ENCODE results near the gene ISY1.
"Not testable (repeated sequence)": the region's sequence is repeated elsewhere in the genome, so short reads cannot be mapped to it uniquely, and the experiment has no call there.

The ISY1 gene

DNA sequence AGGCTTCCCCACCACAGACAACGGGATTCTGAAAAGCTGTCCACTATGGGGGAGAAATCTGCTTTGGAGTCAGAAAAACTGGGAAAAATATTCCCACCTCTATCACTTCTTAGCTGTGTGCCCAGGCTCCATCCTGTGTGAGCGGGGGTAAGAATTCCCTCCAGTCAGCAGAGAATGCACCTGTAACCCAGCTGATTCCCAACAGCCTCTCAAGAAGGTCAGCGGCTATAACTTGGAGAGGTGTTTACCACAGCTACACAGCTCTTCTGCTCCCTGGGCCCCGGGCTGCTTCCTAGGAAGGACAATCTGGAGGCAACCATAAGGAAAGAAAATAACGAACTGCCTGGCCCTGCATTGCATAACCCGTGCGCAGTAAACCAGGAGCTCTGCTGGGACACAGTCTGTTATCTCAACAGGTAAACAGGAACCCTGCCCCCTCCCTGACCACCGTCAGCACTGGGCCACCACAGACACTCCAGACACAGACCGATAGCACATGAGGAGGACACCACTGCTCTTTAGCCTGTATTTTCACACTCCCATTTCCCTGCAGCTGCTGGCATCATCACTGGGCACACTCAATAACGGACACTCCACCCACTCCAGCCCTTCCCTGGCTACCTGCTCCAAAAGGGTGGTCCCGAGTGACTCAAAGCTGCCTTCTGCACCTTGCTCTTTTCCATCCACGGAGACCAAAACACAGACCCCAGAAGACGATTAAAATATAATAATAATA lies 41.3 kb downstream of the ISY1 start:
- DNase-seq = no peak

DNA sequence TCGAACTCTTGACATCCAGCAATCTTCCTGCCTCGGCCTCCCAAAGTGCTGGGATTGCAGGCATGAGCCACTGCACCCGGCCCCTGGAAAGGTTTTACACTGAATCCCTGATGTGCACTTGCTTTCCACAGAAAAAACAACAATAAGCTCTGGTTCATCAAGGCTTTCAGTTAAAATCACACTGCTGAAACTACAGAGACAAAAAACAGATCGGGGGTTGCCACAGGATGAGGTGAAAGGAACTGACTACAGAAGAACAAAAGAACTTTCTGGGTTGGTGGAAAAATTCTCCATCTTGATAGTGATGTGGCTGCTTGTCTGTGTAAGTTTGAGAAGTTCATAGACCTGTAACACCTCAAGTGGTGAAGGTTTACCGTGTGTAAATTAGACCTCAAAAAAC lies 42.1 kb downstream of the ISY1 start:
- DNase-seq = no peak

DNA sequence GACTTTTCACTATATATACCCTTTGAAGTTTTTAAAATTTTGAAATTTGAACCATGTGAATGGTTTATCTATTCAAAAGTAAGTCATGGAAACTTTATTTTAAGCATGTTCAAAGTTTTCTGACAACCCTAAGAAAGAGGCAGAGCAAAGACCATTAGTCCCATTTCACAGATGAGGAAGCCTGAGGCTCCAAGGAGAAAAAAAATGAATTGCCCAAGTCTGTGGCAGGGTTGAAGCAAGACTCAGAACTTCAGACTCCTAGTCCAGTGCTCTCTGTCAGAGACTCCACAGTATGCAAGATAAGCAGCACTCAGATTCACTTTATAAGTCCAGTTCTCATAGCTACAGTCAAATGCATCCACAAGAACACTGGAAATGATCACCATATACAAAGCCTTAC lies 43.7 kb downstream of the ISY1 start:
- no peak for DNase-seq

DNA sequence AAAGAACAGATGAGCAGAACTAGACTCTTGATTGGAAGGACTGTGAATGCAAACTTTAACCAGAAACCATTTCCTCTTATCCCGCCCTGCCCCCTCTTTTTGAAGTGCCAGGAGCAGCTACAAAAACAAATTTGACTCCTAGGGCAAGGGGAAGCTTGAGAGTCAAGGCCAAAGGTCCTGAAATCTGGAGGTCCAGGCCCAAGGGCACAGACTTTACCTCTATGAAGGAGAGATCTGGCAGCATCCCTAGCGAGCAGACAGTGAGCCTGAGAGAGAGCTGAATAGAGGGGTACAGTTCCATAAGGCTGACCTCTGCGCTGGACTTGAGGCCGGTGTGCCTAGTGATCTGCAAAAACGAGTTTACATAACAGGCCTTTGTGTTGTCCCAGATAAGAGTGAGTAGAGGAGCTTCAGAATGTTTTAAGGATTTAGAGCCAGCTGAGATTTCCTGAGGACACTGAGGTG lies 44.3 kb downstream of the ISY1 start:
- no peak for DNase-seq

DNA sequence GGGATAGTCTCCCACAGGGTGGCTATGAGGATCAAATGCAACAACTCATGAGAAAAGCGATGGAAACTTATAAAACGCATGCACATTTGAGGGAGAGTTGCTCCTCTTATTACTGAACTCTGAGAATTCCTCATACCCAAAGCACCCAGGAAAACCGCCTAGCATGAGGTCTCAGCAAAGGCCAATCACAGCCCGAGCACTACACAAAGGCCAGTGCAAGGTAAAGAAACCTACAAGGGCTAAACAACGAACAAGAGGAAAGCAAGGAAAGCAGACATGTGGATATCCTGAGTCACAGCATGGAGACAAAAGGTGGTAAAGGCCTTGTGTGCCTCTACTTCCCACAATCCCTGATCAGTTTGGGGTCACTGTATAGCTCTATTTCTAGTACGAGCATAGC lies 46.4 kb downstream of the ISY1 start:
- no peak for DNase-seq

DNA sequence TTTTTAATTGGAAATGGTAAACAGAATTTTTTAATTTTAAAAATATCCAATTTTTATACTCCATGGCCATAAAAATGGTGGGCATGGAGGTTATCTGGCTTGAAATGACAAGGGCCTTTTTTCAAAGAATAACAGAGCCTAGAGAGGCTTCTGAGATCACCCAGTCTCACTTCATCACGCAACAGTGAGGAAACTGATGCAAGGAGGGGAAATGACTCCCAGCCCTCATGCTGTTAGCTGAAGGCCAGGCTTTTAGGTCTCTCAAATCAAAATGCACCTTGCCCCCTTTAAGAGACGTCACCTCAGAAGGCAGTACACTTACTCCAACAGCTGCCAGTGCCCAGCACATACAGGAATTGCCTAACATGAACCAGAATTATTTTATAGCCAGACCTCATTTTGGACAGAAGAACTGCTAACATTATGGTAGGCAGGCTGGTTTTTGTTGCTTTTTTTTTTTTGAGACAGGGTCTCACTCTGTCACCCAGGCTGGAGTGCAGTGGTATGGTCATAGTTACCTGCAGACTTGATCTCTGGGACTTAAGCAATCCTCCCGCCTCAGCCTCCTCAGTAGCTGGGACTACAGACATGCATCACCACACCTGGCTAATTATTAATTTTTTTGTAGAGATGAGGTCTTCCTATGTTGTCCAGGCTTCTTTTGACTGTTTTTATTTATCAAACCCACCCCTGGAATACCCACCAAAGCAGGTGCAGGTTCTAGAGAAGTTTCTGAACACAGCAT lies 48.4 kb downstream of the ISY1 start:
- DNase-seq = no peak

DNA sequence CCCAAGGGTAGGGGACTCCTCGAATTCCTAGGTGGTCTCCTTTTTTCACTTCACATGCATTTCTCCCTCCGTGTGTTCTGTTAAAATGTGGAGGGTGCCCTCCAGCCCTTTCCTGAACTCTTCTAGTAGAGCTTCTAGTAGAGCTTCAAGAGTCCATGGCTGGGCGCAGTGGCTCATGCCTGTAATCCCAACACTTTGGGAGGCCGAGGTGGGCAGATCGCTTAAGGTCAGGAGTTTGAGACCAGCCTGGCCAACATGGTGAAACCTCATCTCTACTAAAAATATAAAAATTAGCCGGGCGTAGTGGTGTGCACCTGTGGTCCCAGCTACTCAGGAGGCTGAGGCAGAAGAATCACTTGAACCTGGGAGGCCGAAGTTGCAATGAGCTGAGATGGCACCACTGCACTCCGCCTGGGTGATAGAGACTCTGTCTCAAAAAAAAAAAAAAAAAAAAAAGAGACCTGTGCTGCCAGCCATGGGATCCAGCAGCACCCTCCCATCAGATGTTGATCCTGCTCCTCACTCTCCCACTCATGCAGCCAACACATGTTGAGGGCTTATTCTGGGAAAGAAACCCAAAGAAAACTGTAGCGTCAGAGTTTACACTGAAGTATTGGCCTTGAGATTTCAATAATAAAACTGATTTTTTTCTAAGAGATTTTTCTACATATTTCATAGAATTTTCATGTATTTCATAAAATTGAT lies 49.6 kb downstream of the ISY1 start:
- not testable (repeated sequence) for DNase-seq

DNA sequence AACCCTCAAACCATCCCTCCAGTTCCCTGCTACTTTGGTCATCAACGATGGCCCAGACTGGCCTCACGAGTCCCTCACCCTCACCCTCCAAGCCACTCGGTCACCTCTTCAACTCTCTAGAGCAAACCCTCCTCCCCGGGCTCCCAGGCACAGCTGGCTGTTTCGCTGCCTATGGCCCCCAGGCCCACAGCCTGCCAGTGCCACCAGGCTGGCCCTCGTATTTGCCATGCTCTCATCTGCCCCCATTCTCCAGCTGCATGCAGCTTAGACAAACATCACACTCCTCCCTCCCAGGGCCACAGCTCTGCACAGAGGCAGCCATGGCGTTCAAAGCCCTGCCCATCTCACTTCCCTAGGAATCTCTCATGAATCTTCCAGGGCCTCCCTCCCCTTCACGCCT lies 53.1 kb downstream of the ISY1 start:
- no peak for DNase-seq

DNA sequence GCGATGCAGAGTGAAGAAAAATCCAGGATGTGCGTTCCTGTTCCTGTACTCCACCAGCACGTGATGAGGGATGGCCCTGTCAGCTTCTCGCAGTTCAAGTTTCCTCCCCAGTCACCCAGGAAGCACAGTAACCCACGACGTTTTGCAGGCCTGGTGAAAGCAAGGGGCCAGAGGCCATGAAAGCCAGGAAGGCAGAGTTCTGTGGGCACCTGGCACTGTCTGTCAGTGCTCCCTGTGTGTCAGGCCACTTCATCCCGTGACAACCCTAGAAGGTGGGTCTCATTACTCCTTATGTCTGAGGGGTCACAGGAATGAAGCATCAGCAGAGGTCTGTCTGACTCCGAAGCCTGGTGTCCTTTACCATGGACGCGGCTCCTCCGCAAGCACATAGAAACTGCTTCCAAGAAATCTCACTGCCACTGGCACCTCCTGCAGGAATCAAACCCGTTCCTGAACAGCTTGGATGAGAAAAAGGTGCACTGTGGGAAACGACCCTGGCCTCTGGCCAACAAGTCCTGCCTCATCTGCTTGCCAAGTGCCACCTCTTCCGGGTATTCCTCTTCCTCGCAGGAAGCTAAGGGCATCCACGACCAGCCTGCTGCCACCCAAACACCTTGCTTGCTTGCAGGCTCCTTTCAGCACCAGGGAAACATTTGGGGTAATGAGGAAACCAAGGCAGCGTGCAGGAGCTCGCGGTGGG lies 53.8 kb downstream of the ISY1 start:
- DNase-seq = peak; percentile 25

DNA sequence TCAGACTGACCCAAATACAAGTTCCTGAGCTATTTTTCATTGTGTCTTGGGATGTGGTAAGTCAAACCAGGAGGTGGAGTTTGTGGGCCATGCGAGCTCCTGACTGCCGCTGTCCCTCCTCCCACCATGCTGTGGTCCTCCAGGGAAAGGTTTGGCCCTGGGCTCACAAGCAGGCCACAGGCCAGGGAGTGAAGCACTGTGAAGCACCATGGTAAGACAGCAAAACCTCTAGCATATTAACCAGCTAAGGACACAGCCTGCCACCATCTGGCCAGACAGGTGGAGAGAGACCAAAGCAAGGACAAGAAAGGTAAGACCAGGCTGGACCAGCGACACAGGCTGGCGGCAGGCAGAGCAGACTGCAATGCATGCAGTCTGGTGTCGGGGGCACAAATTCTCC lies 54.5 kb downstream of the ISY1 start:
- peak; percentile 18 for DNase-seq

DNA sequence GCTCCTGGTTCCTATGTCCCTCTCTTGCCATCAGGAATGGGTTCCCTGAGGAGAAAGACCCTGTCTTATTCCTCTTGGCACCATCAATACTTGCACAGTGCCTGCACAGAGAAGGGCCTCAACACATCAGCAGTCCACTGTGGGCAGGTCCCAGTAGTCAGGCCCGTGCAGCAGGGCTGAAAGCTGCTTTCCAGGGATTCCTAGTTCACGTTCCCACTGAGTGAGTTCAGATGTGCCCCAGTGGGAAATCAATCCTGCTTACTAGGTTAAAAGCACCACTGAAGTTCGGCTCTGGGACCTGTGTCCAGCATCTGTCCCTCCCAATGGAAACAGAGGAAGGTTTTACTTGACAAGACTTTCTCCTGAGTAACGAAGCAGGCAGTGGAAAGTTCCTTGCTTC lies 55.0 kb downstream of the ISY1 start:
- DNase-seq = no peak

DNA sequence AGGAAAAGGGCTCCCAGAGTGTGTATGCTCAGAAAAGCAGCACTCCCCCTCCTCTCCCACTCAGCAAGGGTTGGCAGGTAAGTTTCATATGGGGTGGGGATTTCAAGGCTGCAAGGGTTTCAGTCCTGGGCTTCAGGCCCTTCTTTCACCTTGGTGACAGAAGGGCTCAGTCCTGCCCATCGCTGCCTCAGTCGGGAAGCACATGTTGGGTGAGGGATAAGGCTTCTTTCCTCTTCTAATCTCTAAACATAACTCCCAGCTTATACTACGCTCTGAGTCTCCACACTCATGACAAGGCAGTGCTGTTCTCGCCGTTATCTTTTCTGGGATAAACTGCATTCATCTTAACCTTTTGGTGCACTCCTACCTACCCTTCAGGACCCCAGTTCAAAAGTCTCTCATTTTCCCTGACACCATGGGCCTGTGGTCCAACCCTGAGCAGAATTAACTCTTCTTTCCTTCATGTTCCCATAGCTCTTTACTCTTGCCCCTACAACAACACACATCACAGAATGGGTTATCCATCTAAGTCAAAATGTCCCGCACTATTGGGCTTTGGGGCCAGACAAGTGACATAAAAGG lies 56.3 kb downstream of the ISY1 start:
- no peak for DNase-seq

DNA sequence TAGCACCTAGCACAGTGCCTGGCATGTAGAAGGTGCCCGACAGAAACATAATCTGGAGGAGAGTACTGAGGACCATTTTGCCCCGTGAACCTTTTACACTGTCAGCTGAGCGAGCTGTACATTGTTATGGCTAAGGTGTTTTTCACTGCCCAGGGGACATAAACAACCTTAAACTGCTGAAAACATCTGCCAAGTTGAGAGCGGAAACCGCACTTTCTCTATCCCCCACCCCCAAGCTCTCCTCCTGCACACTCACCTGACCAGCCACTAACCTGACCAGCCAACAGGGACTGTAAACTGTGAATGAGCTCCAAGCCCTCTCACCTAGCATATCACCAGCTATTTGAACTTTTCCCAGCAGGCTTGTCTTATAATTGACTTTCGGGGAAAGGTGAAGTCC lies 56.8 kb downstream of the ISY1 start:
- no peak for DNase-seq

DNA sequence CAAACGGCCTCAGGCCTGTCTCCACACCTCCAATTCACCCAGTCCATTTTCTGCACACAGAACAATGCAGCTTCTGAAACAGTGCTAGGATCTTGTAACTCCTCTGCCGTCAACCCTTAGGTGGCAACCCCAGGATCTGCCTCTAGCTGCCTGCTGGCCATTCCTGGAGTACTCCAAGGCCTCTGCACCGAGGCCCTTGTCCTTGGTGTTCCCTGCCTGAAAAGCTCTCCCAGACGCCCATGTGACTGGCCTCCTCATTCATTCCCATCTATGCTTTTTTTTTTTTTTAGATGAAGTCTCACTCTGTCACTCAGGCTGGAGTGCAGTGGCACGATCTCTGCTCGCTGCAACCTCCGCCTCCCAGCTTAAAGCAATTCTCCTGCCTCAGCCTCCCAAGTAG lies 57.6 kb downstream of the ISY1 start:
- DNase-seq = no peak

DNA sequence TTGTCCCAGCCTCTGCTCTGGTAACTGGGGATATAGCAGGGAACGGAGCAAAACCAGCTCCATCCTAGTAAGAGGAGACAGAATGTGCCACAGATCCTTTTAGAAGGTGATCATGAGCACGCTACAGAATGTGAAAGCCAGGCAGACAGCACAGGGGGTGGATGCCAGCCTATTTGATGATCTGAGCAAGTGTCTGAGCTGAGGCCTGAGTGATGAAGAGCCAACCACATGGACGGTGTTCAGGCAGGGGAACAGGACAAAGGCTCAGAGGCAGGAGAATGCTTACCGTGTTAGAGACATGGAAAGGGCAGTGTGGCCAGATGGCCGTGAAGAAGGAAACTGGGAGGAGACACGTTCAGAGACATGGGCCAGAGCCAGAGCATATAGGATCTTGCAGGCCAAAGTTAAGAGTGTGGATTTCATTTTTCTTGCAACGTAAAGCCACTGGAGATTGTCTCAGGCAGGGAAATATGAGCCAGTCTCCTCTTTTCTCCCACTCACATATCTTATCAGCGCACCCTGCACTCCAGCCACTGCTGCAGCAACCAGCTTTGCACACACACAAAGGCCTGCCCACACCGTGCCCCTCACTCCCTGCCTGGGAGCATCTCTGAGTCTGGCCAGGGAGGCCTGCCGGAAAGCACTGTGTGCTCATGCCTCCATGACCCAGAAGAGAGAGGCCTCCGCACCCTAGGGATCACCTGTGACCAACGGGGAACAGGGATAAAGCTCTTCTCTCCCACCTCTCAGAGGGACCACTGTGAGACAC lies 59.3 kb downstream of the ISY1 start:
- no peak for DNase-seq

DNA sequence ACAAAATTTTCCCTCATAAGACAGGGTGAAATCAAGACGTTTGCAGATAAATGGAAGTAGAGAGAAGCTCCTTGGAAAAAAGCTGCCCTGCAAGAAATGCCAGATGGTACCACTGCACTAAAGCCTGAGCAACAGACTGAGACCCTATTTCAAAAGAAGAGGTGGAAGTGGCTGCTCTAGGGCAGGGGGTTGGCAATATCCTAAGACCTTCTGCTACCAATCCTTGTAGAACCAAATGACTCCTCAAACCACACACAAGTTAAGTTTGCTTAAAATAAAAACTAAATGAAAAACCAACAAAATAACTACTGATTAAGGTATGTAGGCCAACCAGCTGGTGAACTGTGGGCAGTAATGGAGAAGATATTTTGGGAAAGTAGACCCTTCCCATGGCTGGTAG lies 60.6 kb downstream of the ISY1 start:
- DNase-seq = no peak

DNA sequence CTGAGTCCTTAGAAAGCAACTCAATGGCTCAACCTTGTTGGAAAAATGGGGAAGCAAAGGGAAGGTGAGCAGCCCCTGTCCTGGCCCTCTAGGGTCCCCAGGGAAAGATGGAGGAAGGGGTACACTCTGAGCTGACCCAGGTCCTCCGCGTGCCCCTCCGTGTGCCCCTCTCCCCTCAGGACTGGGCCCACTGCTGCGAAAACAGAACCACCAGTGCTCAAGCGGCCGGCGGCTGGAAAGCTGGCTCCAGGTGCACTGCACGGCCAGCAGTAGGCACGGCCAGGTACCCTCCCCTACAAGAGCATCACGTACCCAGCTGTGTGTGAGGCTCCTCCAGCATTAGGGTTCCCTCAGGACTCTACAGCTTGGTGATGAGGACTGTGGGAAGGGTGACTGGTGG lies 65.6 kb downstream of the ISY1 start:
- DNase-seq = no peak

DNA sequence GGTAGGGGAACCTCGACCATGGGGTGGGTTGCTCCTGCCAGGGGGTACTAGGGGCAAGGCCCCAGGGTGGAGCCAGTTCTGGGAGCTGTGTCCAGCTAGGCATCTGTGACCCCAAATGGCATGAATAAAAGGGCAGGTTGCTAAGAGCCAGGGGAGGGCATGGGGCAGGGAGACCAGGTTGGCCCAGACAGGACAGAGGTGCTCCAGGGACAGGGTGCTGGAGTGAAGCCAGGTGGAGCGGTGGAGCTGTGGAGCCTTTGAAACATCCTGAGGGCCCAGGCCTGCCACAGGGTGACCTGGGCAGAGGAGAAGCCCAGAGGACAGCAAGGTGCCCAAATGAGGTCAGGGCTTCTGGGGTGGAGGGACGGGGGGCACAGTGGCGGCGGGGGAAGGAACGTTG lies 72.6 kb downstream of the ISY1 start:
- not testable (repeated sequence) for DNase-seq

DNA sequence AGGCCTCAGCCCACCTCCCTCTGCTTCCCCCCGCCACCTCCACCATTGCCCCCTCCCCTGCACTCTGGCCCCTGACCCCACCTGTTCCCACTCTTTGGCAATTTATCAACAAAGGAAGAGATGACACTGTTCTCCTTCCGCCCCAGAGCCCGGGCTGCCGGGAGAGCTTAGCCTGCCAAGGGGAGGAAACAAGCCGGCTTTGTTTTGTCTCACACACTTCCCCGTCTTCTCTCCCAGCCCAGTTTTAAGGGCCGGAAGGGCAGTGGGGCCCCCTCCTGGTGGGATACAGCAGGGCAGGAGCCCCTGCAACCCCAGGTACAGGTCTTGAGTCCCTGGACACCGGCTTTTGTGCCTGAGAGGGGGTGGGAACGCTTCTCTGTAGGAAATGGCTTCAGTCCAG lies 73.0 kb downstream of the ISY1 start:
- DNase-seq = not testable (repeated sequence)

DNA sequence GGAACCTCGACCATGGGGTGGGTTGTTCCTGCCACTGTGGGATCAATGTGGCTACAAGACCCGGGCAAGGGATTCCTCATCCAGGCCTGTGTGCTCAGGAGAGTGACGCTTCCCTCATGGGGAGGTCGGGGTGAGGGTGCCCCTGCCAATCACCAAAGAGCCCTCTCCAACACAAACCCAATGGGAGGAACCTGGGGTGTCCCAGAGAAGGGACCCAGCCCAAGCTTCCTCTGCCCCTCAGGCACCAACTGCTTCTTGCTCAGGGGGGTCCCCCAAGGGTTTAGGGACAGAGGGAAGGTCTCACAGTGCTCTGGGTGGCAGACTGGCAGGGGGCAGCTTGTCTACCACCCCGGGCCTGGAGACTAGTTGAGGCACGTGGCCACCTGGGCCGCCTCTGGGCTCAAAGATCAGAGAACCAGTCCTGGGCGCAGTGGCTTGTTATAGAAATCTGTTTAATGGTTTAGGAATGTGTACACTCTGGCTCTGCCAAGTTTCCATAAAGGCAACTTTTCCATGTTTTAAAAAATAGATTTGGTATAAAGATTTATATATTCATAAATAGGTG lies 73.6 kb downstream of the ISY1 start:
- DNase-seq = no peak

DNA sequence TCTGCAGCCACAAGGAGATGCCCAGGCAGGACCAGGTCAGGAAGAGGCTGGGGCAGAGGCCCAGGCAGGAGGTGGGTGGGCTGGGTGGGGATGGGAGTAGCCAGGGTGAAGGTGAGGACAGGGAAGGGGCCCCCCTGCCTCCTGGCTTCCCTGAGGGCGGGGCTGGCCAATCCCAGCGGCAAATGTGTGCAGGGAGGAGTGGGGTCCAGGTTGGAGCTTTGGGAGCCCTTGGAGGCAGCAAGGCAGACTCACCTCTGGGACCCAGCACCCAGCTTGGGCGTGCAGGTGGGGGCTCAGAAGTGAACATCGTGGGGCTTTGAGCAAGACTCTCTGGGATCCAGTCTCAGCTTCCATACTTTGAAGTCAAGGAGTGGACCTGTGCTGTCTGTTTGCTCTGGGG lies 75.0 kb downstream of the ISY1 start:
- no peak for DNase-seq
